Body of pancreas (tissue), 4 donors: Measurements from ENCODE around the gene CEP164. TPM values are rescaled to one million over a fixed set of nuclear protein-coding genes. Genes with fewer than 3 reads are reported as not detected.

Experiments
- ATAC-seq: fragments of 150-250 bp; one replicate; pipeline ENCODE4 v1.9.1; 2016
- DNase-seq, 4 donors: peaks; one replicate each; pipeline ENCODE4 v3.0.0-alpha.2; 2019
- H3K27ac ChIP-seq, 4 donors: fragments of 200-600 bp; sonication (generic); 1 replicate in 3 of 4; 2 replicates in 1 of 4; pipeline versions ENCODE4 v1.5.1 to v1.6.1; 2016 to 2019; ENCODE audit warnings: mild to moderate bottlenecking in 1 of 4, mixed read lengths in 1 of 4, moderate library complexity in 1 of 4
- H3K27me3 ChIP-seq, 2 donors: fragments of 200-600 bp; sonication (generic); one replicate each; pipeline ENCODE4 v1.6.0; 2016; ENCODE audit warnings: mild to moderate bottlenecking in 1 of 2
- H3K36me3 ChIP-seq, 2 donors: fragments of 200-600 bp; sonication (generic); replicated peaks in 1 of 2; 2 replicates each; pipeline ENCODE4 v1.5.1; 2016; ENCODE audit warnings: low read depth in 2 of 2; ENCODE audit not compliant: insufficient read depth in 1 of 2
- H3K4me1 ChIP-seq: fragments of 200-600 bp; sonication (generic); one replicate; pipeline ENCODE4 v1.6.0; 2016
- H3K4me3 ChIP-seq, 2 donors: fragments of 200-600 bp; sonication (generic); 1 replicate in 1 of 2; 2 replicates in 1 of 2; pipeline ENCODE4 v1.5.1; 2016 to 2019
- H3K9me3 ChIP-seq, 3 donors: fragments of 200-600 bp; sonication (generic); 1 replicate in 2 of 3; 2 replicates in 1 of 3; pipeline ENCODE4 v1.5.1; 2016
- POLR2A ChIP-seq, 3 donors: fragments of 450-650 bp; IDR thresholded peaks; one replicate each; pipeline ENCODE4 v1.6.1; 2016; ENCODE audit warnings: antibody characterized with exemption in 3 of 3, mild to moderate bottlenecking in 2 of 3
- WGBS, 2 donors: methylation state at CpG; one replicate each; pipeline ENCODE4 v1.1.5; 2017; 5-methylcytosine and 5-hydroxymethylcytosine counted together
- intact Hi-C: fragments of 100-400 bp; cut with DNase I; formaldehyde crosslinking; loops from one replicate; pipeline ENCODE4 v1.15.1; 2023
- total RNA-seq, 2 donors: library from RNA; depleted of rRNA; stranded (reverse); fragments of >200 nt; gene quantifications; one replicate each; pipeline ENCODE4 v1.1.0, GENCODE V29; 2016
- TF ChIP-seq, protein P1 (sequence below), 7 experiments: fragments of 450-650 bp in 4 of 7; fragments of 200-600 bp in 3 of 7; sonication (generic) in 3 of 7; IDR thresholded peaks; one replicate each; pipeline ENCODE4 v1.5.1; 2016 to 2019; ENCODE audit warnings: antibody characterized with exemption in 7 of 7

The CEP164 gene
- total RNA-seq, 2 donors from 2014 or later = 29.1 to 45.8 TPM

DNA sequence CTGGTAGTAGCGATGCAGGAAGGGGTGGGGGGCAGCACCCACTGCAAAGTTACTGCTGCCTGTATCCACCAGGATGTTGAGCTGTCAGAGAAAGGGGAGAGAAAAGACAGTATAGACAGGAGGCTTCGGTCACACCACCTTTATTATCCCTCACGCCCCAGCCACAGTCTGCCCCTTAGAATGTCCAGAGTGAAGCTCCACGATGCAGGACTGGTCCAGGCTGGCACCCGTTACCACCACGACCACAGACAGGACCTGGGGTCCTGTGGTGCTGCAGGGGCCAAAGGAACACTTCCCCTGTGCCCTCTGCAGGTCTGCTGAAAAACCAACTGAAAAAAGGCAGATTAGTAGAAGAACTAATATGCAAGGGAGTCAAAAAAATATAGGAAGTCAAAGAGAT, 30.8 kb upstream of the CEP164 start:
- no peaks in the 10 kb centered on the region for H3K27me3 ChIP-seq
- no peak for DNase-seq
- H3K4me1 ChIP-seq = peaks cover 76% of the 10 kb centered on the region
- TF ChIP-seq, protein P1, sequence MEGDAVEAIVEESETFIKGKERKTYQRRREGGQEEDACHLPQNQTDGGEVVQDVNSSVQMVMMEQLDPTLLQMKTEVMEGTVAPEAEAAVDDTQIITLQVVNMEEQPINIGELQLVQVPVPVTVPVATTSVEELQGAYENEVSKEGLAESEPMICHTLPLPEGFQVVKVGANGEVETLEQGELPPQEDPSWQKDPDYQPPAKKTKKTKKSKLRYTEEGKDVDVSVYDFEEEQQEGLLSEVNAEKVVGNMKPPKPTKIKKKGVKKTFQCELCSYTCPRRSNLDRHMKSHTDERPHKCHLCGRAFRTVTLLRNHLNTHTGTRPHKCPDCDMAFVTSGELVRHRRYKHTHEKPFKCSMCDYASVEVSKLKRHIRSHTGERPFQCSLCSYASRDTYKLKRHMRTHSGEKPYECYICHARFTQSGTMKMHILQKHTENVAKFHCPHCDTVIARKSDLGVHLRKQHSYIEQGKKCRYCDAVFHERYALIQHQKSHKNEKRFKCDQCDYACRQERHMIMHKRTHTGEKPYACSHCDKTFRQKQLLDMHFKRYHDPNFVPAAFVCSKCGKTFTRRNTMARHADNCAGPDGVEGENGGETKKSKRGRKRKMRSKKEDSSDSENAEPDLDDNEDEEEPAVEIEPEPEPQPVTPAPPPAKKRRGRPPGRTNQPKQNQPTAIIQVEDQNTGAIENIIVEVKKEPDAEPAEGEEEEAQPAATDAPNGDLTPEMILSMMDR (IDR thresholded peaks at IDR 0.05) = no peak
- no peak for TF ChIP-seq POLR2A (IDR thresholded peaks at IDR 0.05)
- intact Hi-C loops = no loop called here
- H3K36me3 ChIP-seq = peaks cover 0 to 6% of the 10 kb centered on the region in 2 donors
- H3K27ac ChIP-seq = peak overlapping the region in 3 of 4 donors; percentile 88 to 89 (median 88)
- no peak for ATAC-seq
- no peaks in the 10 kb centered on the region for H3K9me3 ChIP-seq
- no peak overlapping the region for H3K4me3 ChIP-seq
- 66 to 68% methylated on average over 6 of the region's 6 CpGs for WGBS, 2 donors

DNA sequence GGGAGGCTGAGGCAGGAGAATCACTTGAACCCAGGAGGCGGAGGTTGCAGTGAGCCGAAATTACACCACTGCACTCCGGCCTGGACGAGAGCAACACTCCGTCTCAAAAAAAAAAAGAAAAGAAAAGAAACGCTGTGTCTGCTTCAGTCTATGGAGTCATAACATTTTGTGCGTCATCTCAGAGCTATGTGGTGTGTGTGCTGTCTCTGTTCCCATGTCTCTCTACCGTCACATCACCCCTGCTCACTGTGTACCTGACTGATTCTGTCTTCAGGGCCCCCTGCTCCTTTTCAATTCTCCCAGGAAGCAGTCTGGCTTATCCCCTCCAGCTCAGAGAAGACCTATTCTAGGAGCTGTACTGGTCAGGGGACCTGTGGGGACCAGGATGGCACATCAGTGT, 29.5 kb upstream of the CEP164 start:
- peak in 3 of 4 donors; percentile 32 to 64 (median 37) for DNase-seq
- WGBS, 2 donors = 29 to 61% methylated on average over 8 of the region's 8 CpGs
- Histone ChIP-seq H3K27ac (peak overlapping the region; percentile 71 to 89 (median 88)), H3K4me1 (peaks cover 77% of the 10 kb centered on the region), H3K4me3 (no peak overlapping the region), H3K9me3 (no peaks in the 10 kb centered on the region), H3K27me3 (no peaks in the 10 kb centered on the region), H3K36me3 (peaks cover 0 to 2% of the 10 kb centered on the region in 2 donors)
- intact Hi-C loops = no loop called here
- ATAC-seq = peak; percentile 64
- peak in 1 of 3 donors; percentile 46 for TF ChIP-seq POLR2A (IDR thresholded peaks at IDR 0.05)
- TF ChIP-seq, protein P1 (IDR thresholded peaks at IDR 0.05) = no peak

DNA sequence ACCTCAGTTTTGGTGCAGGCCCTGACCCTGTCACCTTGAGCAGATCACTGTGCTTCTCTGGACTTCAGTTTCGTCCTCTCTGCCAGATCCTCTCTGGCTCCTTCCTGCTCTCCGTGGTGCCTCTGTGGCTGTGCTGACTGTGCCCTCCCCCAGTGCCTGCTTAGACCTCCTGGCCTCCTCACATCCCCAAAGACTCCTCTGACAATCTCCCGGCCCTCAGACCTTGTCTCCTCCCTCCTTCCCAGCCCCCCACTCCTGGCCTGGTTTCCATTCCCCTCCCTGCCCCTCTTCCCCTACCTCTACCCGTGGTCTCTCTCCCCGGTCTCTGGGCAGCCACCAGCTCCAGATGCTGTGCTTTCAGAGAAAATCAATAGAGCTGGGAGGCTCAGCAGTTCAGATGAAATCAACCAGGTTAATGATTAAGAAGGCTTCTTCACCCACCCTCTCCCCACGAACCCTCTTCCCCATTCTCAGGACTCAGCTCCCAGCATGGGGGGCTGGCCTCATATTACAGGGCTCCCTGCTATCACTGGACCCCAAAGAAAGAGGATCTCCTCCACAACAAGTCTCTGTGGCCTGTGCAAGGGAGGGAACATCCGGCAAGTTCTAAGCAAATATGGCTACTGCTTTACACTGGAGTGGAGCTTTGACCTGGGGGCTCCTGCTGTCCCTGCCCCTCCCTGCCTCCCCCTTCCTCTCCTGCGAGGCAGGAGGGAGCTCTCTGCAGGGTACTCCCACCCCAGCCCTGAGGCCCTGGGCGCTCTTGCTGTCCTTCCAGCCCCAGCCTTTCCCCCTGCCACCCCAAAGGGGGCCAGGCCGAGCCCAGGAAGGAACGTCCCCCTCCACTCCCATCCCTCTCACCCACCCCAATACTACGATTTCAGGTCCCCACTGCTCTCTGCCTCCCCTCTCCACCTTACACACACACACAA, 28.0 kb upstream of the CEP164 start:
- H3K4me1 ChIP-seq = peaks cover 91% of the 10 kb centered on the region
- H3K9me3 ChIP-seq = no peaks in the 10 kb centered on the region
- H3K27me3 ChIP-seq = no peaks in the 10 kb centered on the region
- ATAC-seq (peak; percentile 74), DNase-seq (peak; percentile 64 to 81 (median 74))
- peak overlapping the region; percentile 71 to 89 (median 88) for H3K27ac ChIP-seq
- intact Hi-C loops = no loop called here
- H3K4me3 ChIP-seq = no peak overlapping the region
- peaks cover 0 to 2% of the 10 kb centered on the region in 2 donors for H3K36me3 ChIP-seq
- 18% methylated on average over 12 of the region's 12 CpGs for WGBS, 2 donors
- peak in 2 of 3 donors; percentile 24 to 63 for TF ChIP-seq POLR2A (IDR thresholded peaks at IDR 0.05)
- TF ChIP-seq, protein P1 (IDR thresholded peaks at IDR 0.05) = no peak

DNA sequence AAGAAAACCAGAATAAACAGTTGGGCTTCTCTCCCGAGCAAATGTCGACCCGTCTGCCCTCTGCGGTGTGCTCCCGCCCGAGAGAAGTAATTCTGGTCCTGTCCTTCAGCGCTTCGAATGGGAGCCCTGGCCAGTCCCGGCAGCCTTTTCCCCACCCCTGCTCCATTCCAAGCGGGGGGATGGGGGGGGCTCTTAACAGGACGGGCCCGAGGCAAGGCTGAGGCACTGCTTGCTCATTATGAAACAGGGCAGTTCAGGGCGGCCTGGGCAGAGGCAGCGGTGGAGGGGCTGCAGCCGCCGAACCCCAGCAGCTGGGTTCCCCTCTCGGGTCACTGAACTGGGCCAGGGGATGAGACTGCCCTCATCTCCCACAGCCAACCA, 27.4 kb upstream of the CEP164 start:
- ATAC-seq (peak; percentile 43), DNase-seq (peak; percentile 64 to 77 (median 70))
- WGBS, 2 donors = 12 to 16% methylated on average over 13 to 17 of the region's 17 CpGs
- TF ChIP-seq, protein P1 (IDR thresholded peaks at IDR 0.05) = no peak
- TF ChIP-seq POLR2A (IDR thresholded peaks at IDR 0.05) = peak in 2 of 3 donors; percentile 25 to 41
- no peak overlapping the region for H3K4me3 ChIP-seq
- no peaks in the 10 kb centered on the region for H3K27me3 ChIP-seq
- H3K36me3 ChIP-seq = no peaks in the 10 kb centered on the region
- intact Hi-C loops = no loop called here
- peaks cover 98% of the 10 kb centered on the region for H3K4me1 ChIP-seq
- peak overlapping the region; percentile 71 to 89 (median 88) for H3K27ac ChIP-seq
- H3K9me3 ChIP-seq = no peaks in the 10 kb centered on the region
